Measurements from ENCODE around the gene NCAPG2.

Gene NCAPG2

GRCh38 chr7:158620418-158620817, 84.2 kb downstream of the NCAPG2 start:
- no peak for DNase-seq

GRCh38 chr7:158618745-158619140, 85.9 kb downstream of the NCAPG2 start:
- DNase-seq = no peak

GRCh38 chr7:158617737-158618128, 86.9 kb downstream of the NCAPG2 start:
- DNase-seq = no peak

- DNase-seq = no peak
Observed at GRCh38 chr7:158616050-158616449, 88.6 kb downstream of the NCAPG2 start.

- no peak for DNase-seq
Observed at GRCh38 chr7:158614700-158615099, 89.9 kb downstream of the NCAPG2 start.

GRCh38 chr7:158613481-158613880, 91.1 kb downstream of the NCAPG2 start:
- no peak for DNase-seq

- no peak for DNase-seq
Observed at GRCh38 chr7:158612546-158612945, 92.1 kb downstream of the NCAPG2 start.

- DNase-seq = no peak
Observed at GRCh38 chr7:158611541-158611940, 93.1 kb downstream of the NCAPG2 start.

- DNase-seq = no peak
Observed at GRCh38 chr7:158609313-158609974, 95.2 kb downstream of the NCAPG2 start.

- DNase-seq = no peak
Observed at GRCh38 chr7:158607563-158607962, 97.0 kb downstream of the NCAPG2 start.

GRCh38 chr7:158606671-158607424, 97.8 kb downstream of the NCAPG2 start:
- DNase-seq = no peak

- DNase-seq = no peak
Observed at GRCh38 chr7:158606129-158606528, 98.5 kb downstream of the NCAPG2 start.

GRCh38 chr7:158603773-158604755, 100.5 kb downstream of the NCAPG2 start:
- no peak for DNase-seq

GRCh38 chr7:158602905-158603772, 101.5 kb downstream of the NCAPG2 start:
- DNase-seq = no peak

GRCh38 chr7:158602041-158602440, 102.6 kb downstream of the NCAPG2 start:
- no peak for DNase-seq

- DNase-seq = no peak
Observed at GRCh38 chr7:158601090-158601489, 103.5 kb downstream of the NCAPG2 start.

GRCh38 chr7:158596745-158597144, 107.9 kb downstream of the NCAPG2 start:
- no peak for DNase-seq

GRCh38 chr7:158596309-158596708, 108.3 kb downstream of the NCAPG2 start:
- no peak for DNase-seq

- no peak for DNase-seq
Observed at GRCh38 chr7:158595068-158595467, 109.5 kb downstream of the NCAPG2 start.

GRCh38 chr7:158592541-158592940, 112.1 kb downstream of the NCAPG2 start:
- no peak for DNase-seq

- DNase-seq = no peak
Observed at GRCh38 chr7:158591944-158592343, 112.7 kb downstream of the NCAPG2 start.

GRCh38 chr7:158590181-158590530, 114.4 kb downstream of the NCAPG2 start:
- no peak for DNase-seq
